Measurements from ENCODE around the gene RNF114.

DNA sequence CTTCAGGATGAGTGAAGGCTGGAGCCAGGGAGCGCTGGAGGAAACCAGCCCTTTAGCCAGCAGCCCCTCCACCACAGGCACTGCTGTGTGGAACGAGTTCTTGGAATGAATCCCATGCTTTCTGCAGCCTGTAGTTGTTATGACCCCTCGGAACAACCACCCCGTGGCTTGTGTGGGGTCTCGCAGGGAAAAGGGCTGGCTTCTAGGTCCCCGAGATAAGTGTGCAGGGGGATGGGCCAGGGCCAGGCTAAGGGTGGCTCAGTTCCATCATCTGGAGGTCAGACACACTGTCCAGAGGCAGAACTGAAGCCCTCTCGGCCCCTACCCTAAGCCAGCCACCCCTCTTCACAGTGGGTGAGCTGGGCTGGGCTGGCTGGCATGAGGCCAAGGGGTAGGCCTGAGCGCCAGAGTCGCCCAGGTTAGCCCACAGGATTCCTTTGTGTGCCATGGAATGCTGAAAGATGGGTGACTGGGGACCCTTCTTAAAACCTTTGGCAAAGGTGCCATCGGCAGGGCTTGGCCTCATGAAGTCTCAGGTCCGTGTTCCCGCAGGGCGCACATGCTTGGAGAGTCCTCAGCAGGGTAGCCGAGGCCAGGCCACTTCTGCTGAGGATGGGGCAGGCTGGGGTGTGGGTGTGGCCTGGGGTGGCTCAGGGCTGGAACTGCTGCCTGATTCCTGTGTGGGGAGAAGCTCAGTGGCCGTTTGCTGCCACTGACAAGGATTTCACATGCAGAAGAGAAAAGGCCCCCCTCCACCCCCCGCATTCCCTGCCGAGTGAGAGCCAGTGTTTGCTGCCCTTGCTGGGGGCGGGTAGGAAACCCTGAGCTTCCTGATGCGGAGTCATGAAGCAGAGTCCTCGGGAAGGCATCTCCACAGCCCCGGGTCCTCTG lies 45.5 kb upstream of the RNF114 start:
- TF ChIP-seq, protein P1, sequence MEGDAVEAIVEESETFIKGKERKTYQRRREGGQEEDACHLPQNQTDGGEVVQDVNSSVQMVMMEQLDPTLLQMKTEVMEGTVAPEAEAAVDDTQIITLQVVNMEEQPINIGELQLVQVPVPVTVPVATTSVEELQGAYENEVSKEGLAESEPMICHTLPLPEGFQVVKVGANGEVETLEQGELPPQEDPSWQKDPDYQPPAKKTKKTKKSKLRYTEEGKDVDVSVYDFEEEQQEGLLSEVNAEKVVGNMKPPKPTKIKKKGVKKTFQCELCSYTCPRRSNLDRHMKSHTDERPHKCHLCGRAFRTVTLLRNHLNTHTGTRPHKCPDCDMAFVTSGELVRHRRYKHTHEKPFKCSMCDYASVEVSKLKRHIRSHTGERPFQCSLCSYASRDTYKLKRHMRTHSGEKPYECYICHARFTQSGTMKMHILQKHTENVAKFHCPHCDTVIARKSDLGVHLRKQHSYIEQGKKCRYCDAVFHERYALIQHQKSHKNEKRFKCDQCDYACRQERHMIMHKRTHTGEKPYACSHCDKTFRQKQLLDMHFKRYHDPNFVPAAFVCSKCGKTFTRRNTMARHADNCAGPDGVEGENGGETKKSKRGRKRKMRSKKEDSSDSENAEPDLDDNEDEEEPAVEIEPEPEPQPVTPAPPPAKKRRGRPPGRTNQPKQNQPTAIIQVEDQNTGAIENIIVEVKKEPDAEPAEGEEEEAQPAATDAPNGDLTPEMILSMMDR (conservative IDR thresholded peaks at IDR 0.05; ENCODE audit: low read depth, low read length) = no peak
- TF ChIP-seq EZH2 (IDR thresholded peaks at IDR 0.05; ENCODE audit: borderline replicate concordance, low read depth, low read length, poor library complexity, severe bottlenecking) = no peak
